KG1 (cell line): ENCODE results near the gene CGRRF1.

Source experiments
- DNase-seq: peaks from one replicate; lab custom pipeline; 2025; lab: John Stamatoyannopoulos, UW

CGRRF1 gene

GRCh38 chr14:54577977-54578376 lies 68.3 kb downstream of the CGRRF1 start:
- DNase-seq, result no peak

- no peak for DNase-seq
Measured at GRCh38 chr14:54579621-54580020, 69.9 kb downstream of the CGRRF1 start.

GRCh38 chr14:54580933-54581332 lies 71.2 kb downstream of the CGRRF1 start:
- DNase-seq, result no peak

GRCh38 chr14:54582334-54582733 lies 72.6 kb downstream of the CGRRF1 start:
- no peak for DNase-seq

GRCh38 chr14:54584097-54584496 lies 74.4 kb downstream of the CGRRF1 start:
- DNase-seq, result no peak

- no peak for DNase-seq
Measured at GRCh38 chr14:54585214-54585613, 75.5 kb downstream of the CGRRF1 start.
